Lower leg skin (tissue), 4 donors: ENCODE results near the gene HSPH1. TPM values are rescaled to one million over a fixed set of nuclear protein-coding genes. Genes with fewer than 3 reads are reported as not detected.

Source experiments
- DNase-seq, 2 donors: peaks; one replicate each; pipeline ENCODE4 v3.0.0-alpha.2; 2019; ENCODE audit warnings: low spot score in 2 of 2
- H3K4me3 ChIP-seq: fragments of 200-600 bp; sonication (generic); 2 replicates; pipeline ENCODE4 v1.5.1; 2017; ENCODE audit warnings: mild to moderate bottlenecking, low read depth; ENCODE audit not compliant: poor library complexity, severe bottlenecking
- POLR2A ChIP-seq, 2 donors: fragments of 450-650 bp; IDR thresholded peaks; one replicate each; pipeline ENCODE4 v1.6.1; 2016 to 2017; ENCODE audit warnings: antibody characterized with exemption in 2 of 2, mild to moderate bottlenecking in 1 of 2, moderate library complexity in 1 of 2
- WGBS, 2 donors: methylation state at CpG; one replicate each; pipeline ENCODE4 v1.1.5; 2018; 5-methylcytosine and 5-hydroxymethylcytosine counted together
- intact Hi-C: fragments of 100-400 bp; cut with DNase I; formaldehyde crosslinking; loops from one replicate; pipeline ENCODE4 v1.15.0; 2023; ENCODE audit warnings: low total_unique reads
- total RNA-seq, 4 donors: library from RNA; depleted of rRNA; stranded (reverse); fragments of >200 nt; gene quantifications; one replicate each; pipeline ENCODE4 v1.1.0, GENCODE V29; 2016
- TF ChIP-seq, protein P1 (sequence below), 3 donors: fragments of 450-650 bp; IDR thresholded peaks; one replicate each; pipeline ENCODE4 v1.5.1; 2016; ENCODE audit warnings: antibody characterized with exemption in 3 of 3, mild to moderate bottlenecking in 3 of 3, moderate library complexity in 2 of 3

Gene HSPH1
- total RNA-seq, 4 donors from 2014 or later = 21.6 to 29.3 (median 24.9) TPM

DNA sequence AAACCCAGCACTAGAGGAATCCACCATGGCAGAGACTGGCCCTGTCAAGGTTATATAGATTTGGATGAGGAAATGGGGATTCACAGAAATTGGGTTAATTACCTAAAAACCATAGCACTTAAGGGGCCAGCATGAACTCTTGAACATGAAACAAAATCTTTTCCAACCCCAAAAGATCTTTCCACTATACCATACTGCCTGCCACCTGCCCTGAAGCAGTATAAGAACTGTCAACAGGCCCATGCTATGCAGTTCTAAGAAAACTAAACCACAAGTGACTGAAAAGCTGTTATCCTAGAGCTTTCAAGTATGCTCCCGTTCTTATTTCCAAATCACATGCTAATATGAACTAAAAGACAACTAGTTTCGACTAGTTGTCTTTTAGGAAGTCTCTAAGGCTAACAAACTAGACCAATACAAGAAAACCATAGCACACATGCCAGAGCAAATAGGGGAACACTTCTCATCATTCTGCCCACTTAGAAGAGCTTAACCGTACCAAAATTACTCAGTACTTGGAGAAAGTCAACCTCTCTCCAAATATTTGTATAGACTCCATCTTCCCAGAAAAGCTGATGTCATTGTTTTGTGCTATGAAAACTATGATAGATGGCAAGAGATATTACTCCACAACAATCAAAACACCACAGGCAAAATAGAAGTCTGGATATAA, 27.5 kb downstream of the HSPH1 start:
- intact Hi-C loops = no loop called here

DNA sequence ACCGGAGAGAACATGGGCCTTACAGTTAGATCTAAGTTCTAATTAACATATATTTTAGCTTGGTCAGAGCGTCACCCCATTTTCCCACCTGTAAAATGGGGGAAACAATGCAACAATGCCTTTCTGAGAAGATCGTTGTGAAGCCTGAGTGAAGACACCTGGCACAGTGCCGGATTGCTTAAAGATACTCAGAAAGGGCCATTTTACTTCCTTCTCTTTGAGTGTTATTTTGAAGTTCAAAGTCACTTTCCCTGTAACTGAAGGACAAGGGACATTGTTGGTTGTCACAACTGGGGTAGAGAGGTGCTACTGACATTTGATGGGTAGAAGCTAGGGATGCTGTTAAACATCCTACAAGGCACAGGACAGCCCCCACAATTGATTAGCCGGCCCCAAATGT, 28.1 kb downstream of the HSPH1 start:
- no peak for DNase-seq
- 93 to 94% methylated on average over 5 of the region's 5 CpGs for WGBS, 2 donors
- H3K4me3 ChIP-seq = no peak overlapping the region
- TF ChIP-seq, protein P1, sequence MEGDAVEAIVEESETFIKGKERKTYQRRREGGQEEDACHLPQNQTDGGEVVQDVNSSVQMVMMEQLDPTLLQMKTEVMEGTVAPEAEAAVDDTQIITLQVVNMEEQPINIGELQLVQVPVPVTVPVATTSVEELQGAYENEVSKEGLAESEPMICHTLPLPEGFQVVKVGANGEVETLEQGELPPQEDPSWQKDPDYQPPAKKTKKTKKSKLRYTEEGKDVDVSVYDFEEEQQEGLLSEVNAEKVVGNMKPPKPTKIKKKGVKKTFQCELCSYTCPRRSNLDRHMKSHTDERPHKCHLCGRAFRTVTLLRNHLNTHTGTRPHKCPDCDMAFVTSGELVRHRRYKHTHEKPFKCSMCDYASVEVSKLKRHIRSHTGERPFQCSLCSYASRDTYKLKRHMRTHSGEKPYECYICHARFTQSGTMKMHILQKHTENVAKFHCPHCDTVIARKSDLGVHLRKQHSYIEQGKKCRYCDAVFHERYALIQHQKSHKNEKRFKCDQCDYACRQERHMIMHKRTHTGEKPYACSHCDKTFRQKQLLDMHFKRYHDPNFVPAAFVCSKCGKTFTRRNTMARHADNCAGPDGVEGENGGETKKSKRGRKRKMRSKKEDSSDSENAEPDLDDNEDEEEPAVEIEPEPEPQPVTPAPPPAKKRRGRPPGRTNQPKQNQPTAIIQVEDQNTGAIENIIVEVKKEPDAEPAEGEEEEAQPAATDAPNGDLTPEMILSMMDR (IDR thresholded peaks at IDR 0.05) = no peak
- no peak for TF ChIP-seq POLR2A (IDR thresholded peaks at IDR 0.05)
- intact Hi-C loops = no loop called here

More for the DNA sequence above, 27.5 kb downstream of the HSPH1 start:
- TF ChIP-seq, protein P1 (IDR thresholded peaks at IDR 0.05) = no peak
- no peak for TF ChIP-seq POLR2A (IDR thresholded peaks at IDR 0.05)
- no peak overlapping the region for H3K4me3 ChIP-seq
- DNase-seq = no peak
- WGBS, 2 donors = 70 to 75% methylated on average over 3 of the region's 3 CpGs

DNA sequence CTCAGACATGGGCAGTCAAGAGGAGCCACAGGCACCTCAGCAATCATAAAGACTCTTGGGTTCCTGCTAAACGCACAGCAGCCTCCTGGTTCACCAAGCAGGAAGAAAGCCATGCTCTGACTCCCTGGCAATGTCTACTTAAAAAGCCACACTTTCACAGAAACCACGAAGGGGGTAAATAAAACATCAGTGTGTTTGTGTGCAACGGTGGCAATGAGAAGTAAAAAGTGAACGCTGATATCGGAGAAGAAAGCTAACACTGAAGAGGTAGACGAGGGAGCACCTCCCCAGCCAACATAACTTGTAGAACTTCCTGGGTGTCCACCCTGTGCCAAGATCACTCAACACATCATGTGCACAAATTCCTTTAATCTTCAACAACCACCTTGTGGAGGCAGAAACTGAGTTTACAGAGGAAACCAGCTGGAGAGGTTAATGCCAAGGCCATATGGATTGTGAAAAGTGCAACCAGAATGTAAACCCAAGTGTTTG, 30.2 kb downstream of the HSPH1 start:
- WGBS, 2 donors = 82 to 84% methylated on average over 6 of the region's 6 CpGs
- intact Hi-C loops = no loop called here
- DNase-seq = no peak
- no peak overlapping the region for H3K4me3 ChIP-seq
- TF ChIP-seq, protein P1 (IDR thresholded peaks at IDR 0.05) = no peak
- no peak for TF ChIP-seq POLR2A (IDR thresholded peaks at IDR 0.05)

DNA sequence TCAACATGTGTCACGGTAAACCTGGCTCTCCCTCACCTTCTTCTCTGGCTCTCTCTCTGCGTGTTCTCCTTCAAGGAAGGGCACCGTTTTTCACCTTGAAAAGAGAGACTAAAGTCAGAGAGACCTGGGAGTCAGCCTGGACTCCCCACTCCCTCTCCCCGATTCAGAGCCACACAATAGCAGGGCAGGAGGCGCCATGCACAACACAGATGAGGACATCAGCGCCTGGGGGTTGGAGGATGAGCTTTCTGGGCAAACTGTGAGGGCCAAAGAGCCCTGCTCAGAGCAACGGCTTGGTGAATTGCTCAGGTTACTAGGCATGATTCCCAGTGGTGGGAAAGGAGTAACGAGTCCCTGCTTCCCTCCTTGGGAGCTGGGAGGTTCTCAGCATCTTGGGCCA, 32.3 kb downstream of the HSPH1 start:
- intact Hi-C loops = no loop called here
- WGBS, 2 donors = 71 to 79% methylated on average over 8 of the region's 8 CpGs
- no peak for DNase-seq
- TF ChIP-seq, protein P1 (IDR thresholded peaks at IDR 0.05) = no peak
- no peak for TF ChIP-seq POLR2A (IDR thresholded peaks at IDR 0.05)
- H3K4me3 ChIP-seq = no peak overlapping the region

DNA sequence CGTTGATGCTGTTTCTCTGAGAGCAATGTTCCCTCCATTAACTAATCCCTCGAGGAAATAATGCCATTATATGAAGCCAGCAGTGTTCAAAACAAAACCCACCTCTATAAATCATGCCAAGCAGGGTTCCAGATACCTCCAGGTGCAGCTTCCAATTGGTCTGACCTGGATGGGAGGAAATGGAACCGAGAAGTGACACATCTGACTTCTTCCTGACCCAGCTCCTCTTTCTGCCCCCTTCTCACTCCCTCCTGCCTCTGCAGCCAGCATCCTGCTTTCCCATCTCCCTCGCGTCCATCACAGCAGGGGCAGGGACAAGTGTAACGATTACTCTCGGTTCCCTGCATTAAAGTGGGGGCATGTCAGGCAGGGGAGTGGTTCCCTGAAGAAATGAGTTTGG, 37.5 kb downstream of the HSPH1 start:
- 49 to 60% methylated on average over 7 of the region's 7 CpGs for WGBS, 2 donors
- DNase-seq = no peak
- TF ChIP-seq, protein P1 (IDR thresholded peaks at IDR 0.05) = no peak
- intact Hi-C loops = no loop called here
- H3K4me3 ChIP-seq = no peak overlapping the region
